HG03571 (cell line): ENCODE data around the gene MACF1.

ENCODE experiments used
- ATAC-seq: cut with Tn5 transposase; IDR thresholded peaks from one replicate; pipeline ENCODE4 v1.9.1; 2021; ENCODE audit not compliant: unreplicated experiment

The MACF1 gene

DNA sequence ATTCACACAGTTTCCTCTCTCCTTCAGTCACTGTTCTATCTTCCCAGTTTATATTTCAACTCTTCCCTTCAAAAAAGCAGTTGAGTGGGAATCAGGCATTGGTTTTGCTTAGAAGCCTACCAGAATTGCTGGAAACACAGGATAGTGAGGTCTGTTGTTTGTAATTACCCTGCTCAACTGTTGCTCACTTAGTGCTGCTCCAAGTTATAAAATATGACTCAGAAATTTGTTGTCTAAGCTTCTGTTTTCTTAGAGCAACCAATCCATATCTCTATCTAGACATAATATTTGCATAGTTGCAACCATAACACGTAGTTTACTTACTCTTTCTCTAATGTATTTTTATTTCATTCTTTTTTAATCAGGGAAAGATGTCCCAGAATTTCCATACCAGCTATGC lies 87.9 kb downstream of the MACF1 start:
- no peak for ATAC-seq

DNA sequence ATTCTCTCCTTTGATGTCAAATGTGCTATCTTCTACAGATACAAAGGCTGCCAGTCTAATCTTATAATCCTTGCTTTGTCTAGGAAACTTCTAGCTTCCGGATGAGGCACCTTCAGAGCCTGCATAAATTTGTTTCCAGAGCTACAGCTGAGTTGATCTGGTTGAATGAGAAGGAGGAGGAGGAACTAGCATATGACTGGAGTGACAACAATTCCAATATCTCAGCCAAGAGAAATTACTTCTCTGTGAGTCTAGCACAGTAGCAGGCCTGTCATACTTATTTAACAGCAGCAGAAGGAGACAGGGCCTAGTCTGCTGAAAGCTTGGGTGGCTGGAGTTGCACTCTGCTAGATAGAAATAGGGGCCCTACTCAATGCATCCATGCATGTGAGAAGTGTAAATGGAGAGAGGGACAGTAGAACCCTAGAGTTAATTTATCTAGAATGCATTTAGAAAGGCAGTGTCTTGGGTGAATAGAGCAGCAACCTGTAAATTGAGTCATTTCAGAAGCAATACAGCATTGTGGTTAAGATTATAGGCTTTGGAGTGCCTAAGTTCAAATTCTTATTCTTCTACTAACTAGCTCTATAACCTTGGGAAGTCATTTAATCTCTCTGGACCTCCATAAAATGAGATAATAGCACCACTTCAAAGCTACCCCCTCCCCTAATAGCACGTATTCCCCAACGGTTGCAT lies 89.0 kb downstream of the MACF1 start:
- ATAC-seq, result no peak

DNA sequence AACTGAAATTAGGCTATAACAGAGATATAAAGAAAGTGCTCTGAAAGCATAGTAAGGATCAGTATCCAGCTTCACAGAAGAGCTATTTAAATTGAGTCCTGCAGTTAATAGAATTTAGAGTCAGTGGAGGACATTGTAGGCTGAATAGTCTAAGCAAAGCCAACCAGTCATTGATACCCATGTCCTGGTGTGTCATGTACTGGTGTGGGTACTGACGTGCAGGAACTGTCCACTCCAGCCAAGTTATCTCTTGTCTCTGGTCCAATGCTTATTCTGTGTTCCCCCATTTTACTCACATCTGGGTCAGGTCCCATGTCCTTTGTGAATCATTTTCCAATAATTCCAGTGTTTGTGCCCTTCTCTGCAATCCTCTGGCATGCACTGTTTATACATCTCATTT lies 90.0 kb downstream of the MACF1 start:
- no peak for ATAC-seq

DNA sequence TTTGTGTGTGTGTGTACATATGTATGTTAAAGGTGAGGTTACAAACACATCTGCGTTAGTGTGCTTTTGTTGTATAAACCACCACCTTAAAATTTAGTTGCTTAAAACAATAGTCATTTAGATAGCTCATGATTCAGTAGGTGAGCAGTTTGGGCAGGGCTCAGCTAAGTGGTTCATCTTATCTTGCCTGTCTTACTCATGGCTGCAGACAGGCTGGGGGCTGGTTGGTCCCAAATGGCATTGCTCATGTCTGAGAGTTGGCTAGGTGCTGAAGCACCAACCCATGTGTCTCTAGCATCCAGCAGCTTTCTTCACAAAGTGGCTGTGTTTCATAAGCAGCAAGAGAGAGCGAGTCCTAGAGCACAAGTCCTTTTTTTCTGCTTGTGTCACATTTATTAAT lies 91.4 kb downstream of the MACF1 start:
- no peak for ATAC-seq

DNA sequence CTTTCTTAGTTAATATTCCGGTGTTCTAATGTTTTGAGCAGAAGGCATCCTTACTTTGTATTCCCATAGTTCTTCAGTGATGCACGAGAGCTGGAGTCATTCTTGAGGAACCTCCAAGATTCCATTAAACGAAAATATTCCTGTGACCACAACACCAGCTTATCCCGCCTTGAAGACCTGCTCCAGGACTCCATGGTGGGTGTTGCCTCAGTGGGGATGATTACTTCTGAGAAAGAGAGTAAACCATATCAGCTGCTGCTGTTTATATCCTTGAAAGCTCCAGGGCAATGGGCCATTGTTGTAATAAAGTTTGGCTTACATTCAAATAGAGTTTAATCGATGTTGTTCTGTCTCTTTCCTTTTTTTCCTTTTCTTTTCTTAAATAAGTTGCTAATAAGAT lies 93.1 kb downstream of the MACF1 start:
- ATAC-seq, result no peak

DNA sequence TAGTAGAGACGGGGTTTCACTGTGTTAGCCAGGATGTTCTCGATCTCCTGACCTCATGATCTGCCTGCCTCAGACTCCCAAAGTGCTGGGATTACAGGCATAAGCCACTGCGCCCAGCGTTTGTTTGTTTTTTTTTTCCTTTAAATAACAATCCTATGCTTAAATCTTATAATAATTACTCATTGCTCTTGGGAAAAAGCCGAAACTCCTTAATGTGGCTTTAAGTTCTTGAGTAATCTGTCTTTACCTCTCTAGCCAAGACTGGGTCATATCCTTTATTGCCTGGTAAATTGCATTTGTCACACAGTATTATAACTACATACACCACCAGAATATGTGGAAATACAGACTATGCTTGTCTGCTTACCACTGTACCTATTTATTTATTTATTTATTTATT lies 97.1 kb downstream of the MACF1 start:
- no peak for ATAC-seq

DNA sequence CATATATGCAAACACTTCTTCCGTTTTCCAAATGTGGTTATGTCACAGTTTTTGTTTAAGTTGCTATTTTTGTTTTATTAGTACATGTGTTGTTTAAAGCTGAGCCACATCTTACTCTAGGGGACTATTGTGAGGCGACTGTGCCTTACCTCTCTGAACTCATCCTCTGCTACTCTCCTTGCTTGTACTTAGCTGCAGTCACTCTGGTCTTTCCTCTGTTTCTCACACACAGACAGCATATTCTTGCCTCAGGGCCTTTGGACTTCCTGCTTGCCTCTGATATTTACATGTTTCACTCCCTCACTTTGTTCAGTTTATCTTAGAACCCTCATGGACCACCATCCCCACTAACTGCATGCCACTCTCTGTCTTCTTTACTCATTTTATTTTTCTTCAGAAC lies 101.1 kb downstream of the MACF1 start:
- no peak for ATAC-seq

DNA sequence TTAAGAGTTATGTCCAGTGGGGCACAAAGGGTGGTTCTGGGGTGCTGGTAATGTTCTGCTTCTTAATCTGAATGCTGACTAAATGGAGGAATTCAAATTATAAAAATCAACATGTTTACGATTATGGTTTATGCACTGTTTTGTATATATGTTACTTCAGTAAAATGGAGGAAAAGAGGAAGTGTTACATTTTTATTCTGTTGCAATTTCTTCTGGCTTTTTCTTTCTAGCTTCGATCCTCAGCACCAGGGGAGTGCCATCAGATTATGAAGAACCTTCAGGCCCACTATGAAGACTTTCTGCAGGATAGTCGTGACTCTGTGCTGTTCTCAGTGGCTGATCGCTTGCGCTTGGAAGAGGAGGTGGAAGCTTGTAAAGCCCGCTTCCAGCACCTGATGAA lies 105.5 kb downstream of the MACF1 start:
- no peak for ATAC-seq

DNA sequence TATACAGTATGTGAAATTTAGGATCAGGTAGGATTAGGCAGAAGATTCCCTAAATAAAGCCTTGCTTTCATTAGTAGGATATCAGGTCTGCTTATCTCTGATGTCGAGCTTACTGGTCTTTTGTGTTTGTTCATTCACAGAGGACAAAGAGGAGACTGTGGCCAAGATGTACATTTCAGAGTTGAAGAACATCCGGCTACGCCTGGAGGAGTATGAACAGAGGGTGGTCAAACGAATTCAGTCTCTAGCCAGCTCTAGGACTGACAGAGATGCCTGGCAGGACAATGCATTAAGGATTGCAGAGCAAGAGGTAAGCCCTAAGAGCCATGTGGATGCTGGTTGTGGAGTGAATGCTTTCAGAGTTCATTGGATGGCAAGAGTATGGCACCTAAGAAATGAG lies 106.2 kb downstream of the MACF1 start:
- no peak for ATAC-seq

DNA sequence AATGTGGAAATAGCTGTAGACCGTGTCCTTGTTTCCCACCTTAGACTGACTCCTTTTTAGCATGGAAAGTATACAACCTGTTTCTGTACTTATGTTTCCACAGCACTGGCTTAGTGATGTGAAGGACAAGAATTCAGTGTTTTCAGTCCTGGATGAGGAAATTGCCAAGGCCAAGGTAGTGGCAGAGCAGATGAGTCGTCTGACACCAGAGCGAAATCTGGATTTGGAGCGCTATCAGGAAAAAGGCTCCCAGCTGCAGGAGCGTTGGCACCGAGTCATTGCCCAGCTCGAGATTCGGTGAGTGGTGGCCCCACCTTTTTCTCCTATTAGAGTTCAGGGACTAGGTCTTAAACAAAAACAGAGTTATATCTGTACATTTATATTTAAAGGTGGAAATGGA lies 112.6 kb downstream of the MACF1 start:
- no peak for ATAC-seq

DNA sequence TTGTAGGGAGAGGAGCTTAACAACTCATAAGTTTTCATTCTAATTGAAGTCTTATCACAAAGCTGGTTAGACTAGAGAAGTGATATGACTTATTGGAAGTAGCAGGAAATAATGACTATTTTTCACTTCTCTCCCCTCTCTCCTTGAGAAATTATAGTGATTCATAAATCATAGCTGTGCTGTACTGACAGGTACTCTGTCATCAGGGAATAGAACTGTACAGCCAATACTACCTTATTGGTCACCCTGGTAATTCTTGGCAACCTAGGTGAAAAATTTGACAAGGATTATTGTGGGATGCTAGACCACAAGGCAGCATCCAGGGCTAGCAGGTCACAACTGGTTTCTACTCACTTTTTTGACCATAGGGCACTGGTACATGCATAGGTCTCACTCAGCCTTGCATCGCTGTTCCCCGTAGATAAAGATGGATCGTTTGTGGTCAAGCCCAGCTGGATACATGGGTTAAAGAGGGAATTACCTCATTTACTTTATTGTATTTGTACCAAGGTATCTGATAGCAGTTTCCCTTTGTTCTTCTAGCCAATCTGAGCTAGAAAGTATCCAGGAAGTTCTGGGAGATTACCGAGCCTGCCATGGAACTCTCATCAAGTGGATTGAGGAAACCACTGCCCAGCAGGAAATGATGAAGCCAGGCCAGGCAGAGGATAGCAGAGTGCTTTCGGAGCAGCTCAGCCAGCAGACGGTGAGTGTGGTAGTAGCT lies 113.6 kb downstream of the MACF1 start:
- ATAC-seq, result no peak

DNA sequence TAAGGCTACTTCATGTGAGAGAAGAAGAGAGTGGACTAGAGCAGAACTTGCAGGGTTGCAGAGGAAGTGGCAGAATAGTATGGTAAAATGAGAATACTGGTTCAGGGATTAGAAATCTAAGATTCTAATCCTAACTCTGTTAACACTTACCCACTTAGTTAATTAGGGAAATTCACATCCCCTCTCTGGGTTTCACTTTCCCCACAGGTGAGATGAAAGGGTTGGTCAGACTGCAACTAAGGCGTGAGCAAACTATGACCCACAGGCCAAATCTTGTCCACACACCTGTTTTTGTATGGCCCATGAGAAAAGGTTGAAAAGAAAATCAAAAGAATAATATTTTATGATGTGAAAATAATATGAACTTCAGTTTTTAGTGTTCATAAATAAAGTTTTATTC lies 117.5 kb downstream of the MACF1 start:
- peak; percentile 51 for ATAC-seq

DNA sequence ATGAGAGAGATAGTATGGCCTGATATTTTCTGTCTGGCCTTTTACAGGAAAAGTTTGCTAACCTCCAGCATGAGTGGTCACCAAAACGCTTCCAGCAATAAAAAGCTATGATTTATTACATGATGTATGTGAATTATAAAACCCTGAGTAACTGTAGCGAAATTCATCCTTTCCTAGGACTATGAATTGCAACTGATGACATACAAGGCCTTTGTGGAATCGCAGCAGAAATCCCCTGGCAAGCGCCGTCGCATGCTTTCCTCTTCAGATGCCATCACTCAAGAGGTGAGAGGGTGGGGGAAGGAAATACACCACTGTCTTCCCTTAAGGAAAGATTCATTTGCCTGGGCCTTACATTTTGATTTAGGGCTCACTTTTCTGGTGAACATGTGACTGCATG lies 117.9 kb downstream of the MACF1 start:
- ATAC-seq, result no peak

DNA sequence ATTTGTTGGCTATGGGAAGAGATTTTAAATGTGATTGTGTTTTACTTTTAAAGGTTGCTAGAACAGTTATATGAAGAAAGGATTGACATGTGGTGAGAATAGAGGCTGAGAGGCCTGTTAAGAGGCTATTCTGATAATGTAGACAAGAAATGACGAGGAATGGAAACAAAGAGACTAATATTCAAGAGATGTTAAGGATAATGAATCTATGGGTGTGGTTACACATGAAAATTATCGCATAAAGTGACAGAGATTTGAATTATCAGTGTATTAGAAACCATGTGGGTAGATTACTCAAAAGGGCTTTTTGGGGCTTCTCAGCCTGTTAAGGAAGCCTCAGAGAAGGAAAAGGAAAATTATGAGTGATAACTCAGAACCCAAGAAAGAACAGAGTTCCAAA lies 120.4 kb downstream of the MACF1 start:
- ATAC-seq, result no peak

DNA sequence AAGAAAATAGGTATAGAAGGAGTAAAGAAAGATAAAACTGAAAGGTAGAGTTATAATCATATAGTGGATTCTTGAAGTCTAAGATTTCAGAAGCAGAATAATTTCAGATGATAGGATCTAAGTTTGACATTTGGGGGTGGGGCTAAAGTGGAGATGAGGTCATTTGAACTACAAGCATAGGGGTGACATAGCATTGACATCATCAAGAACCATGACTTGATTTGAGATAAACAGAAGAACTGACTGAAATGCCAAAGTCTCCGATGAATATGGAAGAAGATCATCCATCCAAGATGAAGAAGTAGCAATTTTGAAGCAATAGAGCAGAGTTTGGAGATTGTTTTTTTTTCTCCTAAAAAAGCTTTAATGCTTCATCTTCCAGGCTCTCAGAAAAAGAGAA lies 122.3 kb downstream of the MACF1 start:
- ATAC-seq, result no peak

DNA sequence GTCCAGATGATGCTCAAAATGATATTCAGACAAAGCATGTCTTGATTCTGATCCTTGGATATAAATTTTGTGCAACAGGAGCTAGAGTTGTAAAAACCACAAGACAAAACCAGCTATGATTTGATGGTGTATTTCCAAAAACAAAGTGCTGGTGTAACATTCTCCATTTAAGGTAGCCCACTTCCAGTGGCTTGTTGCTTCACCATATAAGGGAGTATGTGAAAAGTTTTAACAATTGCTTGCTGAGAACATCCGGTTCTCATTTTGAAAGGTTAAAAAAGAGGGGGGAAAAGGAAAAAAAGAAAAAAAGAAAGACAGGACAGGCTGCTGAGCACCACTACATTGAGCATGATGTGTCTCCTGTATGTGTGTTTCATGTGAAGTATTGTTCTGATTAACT lies 123.6 kb downstream of the MACF1 start:
- ATAC-seq, result no peak

DNA sequence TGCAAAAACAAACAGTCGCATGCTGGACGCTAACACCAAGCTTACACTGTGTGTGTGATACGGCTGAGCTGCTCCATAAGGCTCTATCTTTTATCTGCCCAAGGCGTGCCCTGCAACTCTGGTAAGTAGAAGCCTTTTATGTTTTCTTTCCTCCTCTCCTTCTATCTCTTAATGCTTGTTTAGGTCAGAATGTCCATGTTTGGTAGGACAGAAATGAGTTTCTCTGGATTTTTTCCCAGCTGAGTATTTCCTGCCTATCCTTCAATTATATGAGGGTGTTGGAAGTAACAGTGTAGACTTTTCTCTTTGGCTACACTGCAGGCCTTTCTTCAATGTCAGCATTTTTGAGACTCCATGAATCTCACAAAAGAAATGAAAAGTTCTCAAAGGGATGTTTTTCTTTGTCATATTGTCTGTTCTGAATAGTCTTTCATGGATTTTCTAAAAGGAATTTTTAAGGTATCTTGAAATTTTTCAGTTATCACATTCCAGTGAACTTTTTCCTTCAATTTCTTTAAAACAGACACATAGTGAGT lies 124.2 kb downstream of the MACF1 start:
- no peak for ATAC-seq

DNA sequence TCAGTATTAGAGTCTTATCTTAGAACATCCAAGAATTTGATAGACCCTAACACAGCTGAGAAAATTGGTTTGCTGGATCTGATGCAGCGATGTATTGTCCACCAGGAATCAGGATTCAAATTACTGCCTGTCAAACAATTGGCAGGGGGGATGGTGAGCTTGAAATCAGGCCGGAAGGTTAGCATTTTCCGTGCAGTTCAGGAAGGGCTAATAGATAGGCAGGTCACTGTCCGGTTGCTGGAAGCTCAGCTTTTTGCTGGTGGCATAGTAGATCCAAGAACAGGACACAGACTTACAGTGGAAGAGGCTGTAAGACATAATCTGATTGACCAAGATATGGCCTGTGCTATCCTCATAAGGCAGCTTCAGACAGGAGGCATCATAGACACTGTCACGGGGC lies 127.2 kb downstream of the MACF1 start:
- ATAC-seq, result no peak

DNA sequence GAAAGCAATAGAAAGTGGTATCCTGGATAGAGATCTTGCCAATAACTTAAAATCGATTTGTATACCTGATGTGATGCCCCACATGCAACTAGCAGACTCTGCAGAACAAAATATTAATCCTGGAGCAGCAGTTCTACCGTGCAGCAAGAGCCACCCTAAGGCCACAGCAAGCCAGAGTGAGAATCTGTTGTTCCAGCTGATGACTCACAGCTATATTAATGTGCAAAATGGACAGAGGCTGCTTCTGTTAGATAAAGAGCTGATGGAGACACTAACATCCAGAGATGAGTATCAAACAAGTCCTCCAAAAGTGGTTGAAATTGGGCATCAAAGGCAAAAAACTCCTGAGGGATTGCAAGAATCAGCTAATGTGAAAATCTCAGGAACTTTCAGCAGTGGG lies 127.8 kb downstream of the MACF1 start:
- no peak for ATAC-seq

DNA sequence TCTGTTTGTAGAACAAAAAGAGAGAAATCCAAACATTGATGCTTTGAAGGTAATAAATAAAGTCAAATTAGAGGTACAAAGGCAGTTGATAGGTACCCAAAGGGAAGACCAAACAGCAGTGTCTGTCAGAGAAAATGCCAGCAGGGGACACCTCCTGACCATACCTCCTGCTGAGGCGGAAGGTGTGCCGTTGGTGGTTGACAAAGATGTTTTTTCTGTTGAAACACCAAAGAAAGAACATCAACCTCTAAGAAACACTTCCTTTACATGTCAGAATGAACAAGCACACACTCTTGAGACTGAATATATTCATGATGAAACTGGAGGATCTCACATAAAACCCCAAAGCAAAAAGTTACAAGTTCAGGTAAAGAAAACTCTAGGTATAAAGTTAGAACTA lies 128.3 kb downstream of the MACF1 start:
- ATAC-seq, result no peak

DNA sequence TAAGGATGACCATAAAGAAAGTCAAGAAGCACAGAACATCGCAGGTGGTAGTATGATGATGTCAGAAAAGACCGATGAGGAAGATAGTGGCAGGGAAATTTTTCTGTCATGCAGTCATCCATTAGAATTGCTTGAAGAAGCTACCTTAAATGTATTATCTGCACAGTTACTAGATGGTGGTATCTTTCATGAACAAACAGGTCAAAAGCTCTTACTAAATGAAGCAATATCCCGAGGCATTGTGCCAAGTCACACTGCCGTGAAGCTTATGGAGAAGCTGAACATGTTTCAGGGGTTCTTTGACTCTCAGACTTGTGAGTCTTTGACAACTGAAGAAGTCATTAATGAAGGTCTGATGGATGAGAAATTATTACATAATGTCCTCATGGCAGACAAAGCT lies 128.8 kb downstream of the MACF1 start:
- ATAC-seq, result no peak

DNA sequence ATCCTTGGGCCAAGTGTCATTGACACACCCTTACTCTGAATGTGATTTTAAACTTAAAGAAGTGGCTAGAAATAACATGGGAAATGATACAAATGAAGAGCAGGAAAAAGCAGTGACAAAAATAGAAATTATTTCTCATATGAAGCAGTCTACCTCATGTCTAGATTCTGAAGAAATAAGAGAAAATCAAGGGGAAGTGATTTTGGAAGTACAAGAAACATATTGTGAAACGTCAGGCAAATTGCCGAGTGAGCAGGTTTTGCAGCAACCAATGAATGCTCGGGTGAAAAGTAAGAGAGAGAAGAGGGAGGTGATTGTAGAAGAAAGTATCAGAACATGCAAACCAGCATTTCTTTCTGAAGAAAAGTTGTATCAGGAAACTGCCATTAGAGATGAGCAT lies 130.7 kb downstream of the MACF1 start:
- ATAC-seq, result no peak

DNA sequence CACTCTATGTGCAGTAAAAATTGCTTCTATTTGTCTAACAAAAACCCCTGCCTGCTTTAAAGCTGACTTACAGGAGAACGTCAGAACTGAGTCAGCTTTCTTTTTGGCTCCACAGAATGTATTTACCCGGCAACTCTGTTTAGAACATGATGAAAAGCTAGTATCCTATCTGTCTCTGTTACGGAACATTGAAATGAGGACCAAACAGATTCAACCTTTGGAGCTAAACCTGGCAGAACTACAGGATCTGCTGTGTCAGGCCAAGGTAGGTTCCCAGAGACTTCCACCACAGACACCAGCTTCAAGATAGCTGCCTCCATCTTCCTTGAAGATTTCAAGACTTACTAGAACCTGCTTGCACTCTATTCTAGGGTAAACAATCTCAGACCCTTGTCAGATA lies 132.6 kb downstream of the MACF1 start:
- no peak for ATAC-seq
